Retina (tissue), 1 donor: ENCODE data around the gene TCHHL1.
"Not testable (repeated sequence)": the region's sequence is repeated elsewhere in the genome, so short reads cannot be mapped to it uniquely, and the experiment has no call there.

ENCODE experiments used
- DNase-seq: peaks from one replicate; pipeline ENCODE4 v3.0.0-alpha.2; 2016

The TCHHL1 gene

GRCh38 chr1:152084853-152085252 is 4.0 kb downstream of the TCHHL1 start:
- no peak for DNase-seq

GRCh38 chr1:152081026-152081425 is 7.8 kb downstream of the TCHHL1 start:
- DNase-seq = not testable (repeated sequence)

GRCh38 chr1:152080494-152080893 is 8.4 kb downstream of the TCHHL1 start:
- DNase-seq = not testable (repeated sequence)

- no peak for DNase-seq
Observed at GRCh38 chr1:152078831-152079441, 9.9 kb downstream of the TCHHL1 start.

GRCh38 chr1:152072311-152072710 is 16.6 kb downstream of the TCHHL1 start:
- DNase-seq = no peak

- no peak for DNase-seq
Observed at GRCh38 chr1:152071123-152071522, 17.7 kb downstream of the TCHHL1 start.

GRCh38 chr1:152067929-152068328 is 20.9 kb downstream of the TCHHL1 start:
- no peak for DNase-seq

GRCh38 chr1:152067150-152067549 is 21.7 kb downstream of the TCHHL1 start:
- DNase-seq = no peak

- no peak for DNase-seq
Observed at GRCh38 chr1:152061952-152062351, 26.9 kb downstream of the TCHHL1 start.

GRCh38 chr1:152053375-152053774 is 35.5 kb downstream of the TCHHL1 start:
- peak; percentile 13 for DNase-seq

GRCh38 chr1:152052606-152053005 is 36.3 kb downstream of the TCHHL1 start:
- DNase-seq = peak; percentile 83

GRCh38 chr1:152050886-152051675 is 37.8 kb downstream of the TCHHL1 start:
- no peak for DNase-seq

- no peak for DNase-seq
Observed at GRCh38 chr1:152049291-152050083, 39.4 kb downstream of the TCHHL1 start.

GRCh38 chr1:152048416-152049009 is 40.4 kb downstream of the TCHHL1 start:
- DNase-seq = no peak

- peak; percentile 86 for DNase-seq
Observed at GRCh38 chr1:152047730-152048415, 41.0 kb downstream of the TCHHL1 start.

- no peak for DNase-seq
Observed at GRCh38 chr1:152047413-152047729, 41.5 kb downstream of the TCHHL1 start.

GRCh38 chr1:152044386-152044785 is 44.5 kb downstream of the TCHHL1 start:
- DNase-seq = no peak

- no peak for DNase-seq
Observed at GRCh38 chr1:152043870-152044269, 45.0 kb downstream of the TCHHL1 start.

GRCh38 chr1:152042030-152042429 is 46.8 kb downstream of the TCHHL1 start:
- no peak for DNase-seq

- no peak for DNase-seq
Observed at GRCh38 chr1:152039886-152040285, 49.0 kb downstream of the TCHHL1 start.

- no peak for DNase-seq
Observed at GRCh38 chr1:152039461-152039860, 49.4 kb downstream of the TCHHL1 start.

GRCh38 chr1:152038871-152039270 is 50.0 kb downstream of the TCHHL1 start:
- DNase-seq = no peak
